GM21367 (cell line): ENCODE results near the gene FOSL2.
A peak's percentile ranks its signal among the peaks of the same experiment; 100 is the strongest.

ENCODE experiments used
- ATAC-seq: cut with Tn5 transposase; IDR thresholded peaks from one replicate; pipeline ENCODE4 v1.9.1; 2021; ENCODE audit not compliant: unreplicated experiment

The FOSL2 gene

GRCh38 chr2:28392297-28393113, at the start of gene FOSL2:
TSS of gene FOSL2 (plus strand) at chr2:28392858. CDS start at chr2:28393721, 863 bp downstream.
- ATAC-seq = peak; percentile 69

GRCh38 chr2:28343184-28343942, 49.3 kb upstream of the FOSL2 start:
- ATAC-seq = no peak

DNA sequence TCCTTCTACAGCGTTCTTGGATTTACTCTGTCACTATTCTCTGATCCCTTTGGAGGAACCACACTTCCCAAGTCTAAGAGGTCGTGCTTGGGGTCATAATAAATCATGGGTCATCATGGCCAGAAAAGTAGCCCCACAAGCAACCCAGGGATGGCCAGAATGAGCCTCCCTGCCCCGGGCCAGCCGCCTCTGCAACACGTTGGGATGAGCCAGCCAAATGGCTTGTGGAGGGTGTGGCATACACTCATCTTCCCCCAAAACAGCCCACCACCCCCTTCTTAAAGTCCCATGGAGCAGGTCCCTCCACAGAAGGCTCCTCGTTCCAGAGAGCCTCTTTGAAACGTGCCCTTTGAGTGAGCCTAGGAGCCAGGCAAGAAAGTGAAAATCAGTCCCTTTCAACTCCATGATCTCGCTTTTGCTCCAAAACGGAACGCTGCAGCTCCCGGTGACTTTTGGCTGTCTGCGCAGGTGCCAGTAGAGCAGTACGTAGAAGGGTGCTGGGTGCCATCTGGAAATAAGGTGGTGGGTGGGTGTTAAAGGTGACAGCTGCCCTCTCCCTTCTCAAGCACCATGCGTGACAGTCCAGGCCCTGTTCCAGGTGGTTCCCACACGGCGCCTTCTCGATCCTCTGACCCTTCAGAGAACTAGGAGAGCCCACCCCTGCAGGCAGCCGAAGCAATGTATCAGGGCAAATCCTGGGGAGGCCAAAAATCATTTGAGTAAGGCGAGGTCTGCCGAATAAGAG, 48.5 kb upstream of the FOSL2 start:
- no peak for ATAC-seq

DNA sequence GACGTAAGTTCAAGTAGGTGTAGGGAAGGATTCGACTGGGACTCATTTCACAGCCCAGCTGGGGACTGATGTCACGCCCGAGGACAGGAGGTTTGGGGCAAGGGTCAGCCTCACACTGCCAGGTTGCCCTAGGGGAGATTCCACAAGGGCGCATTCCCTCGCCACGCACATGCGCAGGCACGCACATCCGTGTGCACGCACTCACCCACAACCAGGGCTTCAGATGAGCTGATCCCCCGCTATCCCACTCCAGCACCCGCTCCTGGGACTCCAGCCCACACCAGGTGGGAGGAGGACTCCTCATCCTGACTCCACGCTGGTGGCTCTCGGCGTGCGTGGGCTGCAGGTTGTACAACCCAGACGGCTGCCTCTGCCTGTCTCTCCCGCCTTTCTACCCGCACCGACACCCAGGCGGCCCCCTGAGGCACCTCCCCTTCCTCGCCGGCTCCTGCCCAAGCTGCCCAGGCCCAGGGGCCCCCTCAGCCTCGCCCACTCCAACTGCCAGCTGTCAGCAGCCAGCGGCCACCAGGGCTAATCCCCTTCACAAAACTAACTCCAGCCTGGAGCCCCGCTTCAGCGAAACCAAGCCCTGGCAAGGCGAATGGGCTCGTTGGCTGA, 47.8 kb upstream of the FOSL2 start:
- no peak for ATAC-seq

DNA sequence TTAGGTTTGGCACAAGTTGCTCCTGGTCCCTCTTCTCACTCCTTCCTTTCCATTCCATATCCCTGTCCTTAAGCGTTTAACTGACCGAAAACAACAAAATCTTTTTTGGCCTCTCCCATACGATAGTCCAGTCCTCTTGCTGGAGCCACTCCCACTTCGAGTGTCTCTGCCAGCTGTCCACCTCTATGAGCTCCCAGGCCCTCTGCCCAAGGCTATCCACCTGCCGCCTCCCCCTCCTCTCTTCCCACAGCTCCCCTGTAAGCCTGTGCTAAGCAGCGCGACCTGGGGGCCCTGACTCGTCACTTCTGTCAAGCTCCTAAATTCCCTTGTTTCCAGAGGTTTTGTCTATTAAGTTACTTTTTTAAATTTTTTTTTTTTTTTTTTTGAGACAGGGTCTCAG, 47.0 kb upstream of the FOSL2 start:
- no peak for ATAC-seq

GRCh38 chr2:28346587-28346986, 46.1 kb upstream of the FOSL2 start:
- no peak for ATAC-seq

GRCh38 chr2:28347193-28347592, 45.5 kb upstream of the FOSL2 start:
- no peak for ATAC-seq

- no peak for ATAC-seq
These were observed 45.1 kb upstream of the FOSL2 start for GRCh38 chr2:28347596-28347995.

GRCh38 chr2:28348149-28348567, 44.5 kb upstream of the FOSL2 start:
- no peak for ATAC-seq

GRCh38 chr2:28348921-28349320, 43.7 kb upstream of the FOSL2 start:
- no peak for ATAC-seq

DNA sequence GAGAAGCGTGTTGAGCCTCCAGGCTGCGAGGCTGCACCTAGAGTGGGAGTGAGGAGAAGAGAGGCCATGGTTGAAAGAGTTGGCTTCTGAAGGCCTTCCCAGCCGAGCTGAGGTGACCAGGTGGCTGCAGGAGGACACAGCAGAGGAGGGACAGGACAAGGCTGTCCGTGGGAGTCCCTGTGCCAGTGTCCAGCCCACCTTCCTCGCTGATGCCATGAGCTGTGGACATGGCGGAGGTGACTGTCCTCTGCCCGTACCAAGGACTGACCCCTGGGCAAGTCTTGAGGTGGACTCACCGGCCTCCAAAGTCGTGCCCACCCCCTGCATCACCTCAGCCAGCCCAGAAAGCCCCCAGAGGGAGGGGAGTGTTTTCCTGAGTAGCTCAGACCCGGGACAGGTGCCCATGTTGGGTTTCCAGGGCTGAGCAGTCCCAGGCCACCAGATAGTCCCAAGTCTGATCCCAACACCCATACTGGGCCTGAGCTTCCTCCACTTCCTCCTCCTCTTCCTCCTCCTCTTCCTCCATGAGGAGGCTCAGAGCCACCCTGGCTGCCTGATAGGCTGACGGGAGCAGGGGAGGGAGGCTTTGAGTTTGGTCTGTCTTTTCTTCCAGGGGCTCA, 43.0 kb upstream of the FOSL2 start:
- ATAC-seq = no peak

- ATAC-seq = no peak
These were observed 42.5 kb upstream of the FOSL2 start for GRCh38 chr2:28350196-28350595.

GRCh38 chr2:28350791-28351285, 41.8 kb upstream of the FOSL2 start:
- no peak for ATAC-seq

GRCh38 chr2:28351621-28352020, 41.0 kb upstream of the FOSL2 start:
- ATAC-seq = no peak

DNA sequence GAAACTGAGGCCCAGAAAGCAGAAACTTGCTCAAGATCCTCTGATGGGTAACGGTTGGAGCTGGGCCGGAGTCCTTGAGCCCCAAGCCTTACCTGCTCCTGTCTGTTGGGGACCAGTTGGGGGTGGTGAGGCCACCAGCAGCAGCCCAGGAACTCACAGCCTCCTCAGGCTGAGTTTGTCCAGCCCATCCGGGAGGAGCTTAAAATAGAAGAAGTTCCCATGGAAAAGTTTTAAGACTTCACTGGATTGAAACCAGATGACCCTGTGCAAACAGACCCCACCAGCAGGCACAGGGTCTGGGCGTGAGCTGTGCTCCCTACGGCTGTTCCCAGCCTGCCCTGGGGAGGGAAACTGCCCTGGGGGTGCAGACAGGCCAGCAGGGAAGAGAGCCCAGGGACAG, 40.6 kb upstream of the FOSL2 start:
- ATAC-seq = no peak

DNA sequence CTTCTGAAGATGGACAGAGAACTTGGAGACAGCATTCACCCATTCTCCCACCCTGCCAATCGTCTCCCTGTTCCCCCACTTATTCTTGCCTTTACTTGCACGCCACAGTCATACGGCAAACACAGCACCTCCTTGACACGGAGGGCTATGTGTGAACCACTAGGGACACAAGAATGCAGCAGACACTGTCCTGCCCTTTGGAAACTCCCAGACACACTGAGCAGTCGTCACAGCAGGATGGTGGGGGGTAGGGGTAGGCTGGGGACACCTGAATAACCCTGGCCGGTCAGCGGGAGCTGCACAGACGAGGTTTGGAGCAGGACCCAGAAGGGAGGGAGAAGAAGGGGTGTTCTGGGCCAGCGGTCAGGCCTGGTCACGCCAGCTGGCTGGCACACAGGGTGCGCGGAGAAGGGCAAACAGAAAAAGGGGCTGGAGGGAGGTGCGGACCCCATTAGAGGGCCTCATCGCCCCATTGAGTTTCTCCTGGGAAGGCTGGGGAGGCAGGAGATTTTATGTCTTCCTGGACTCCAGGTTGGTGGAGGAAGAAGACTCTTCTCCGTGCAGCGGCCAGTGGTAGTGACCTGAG, 40.0 kb upstream of the FOSL2 start:
- no peak for ATAC-seq

GRCh38 chr2:28354920-28355520, 37.6 kb upstream of the FOSL2 start:
- no peak for ATAC-seq

DNA sequence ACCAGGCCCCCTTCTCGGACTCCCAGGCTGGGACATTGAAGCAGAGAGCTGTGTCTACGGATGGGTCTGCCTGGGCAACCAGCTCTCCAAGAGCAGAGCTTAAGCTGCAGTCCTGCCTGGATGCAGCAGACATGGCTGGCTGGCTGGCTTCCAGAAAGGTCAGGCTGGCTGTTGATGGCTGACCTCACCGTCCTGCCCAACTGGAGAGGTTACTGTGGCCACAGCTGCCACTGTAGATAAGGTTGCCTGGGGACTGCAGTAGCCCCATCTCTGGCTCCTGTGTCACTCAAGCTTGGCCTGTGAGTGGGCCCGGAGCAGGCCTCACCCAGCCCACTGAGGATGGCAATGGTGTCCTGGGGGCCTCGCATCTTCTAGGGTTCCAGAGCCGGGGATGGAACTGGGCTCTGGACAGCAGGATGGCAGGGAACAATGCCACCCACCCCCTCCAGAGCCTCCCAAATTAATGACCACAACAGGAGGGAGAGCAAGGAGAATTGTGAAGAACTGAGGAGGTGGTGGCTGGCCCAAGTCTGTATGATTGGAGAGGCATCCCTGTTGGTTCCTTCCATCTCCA, 37.0 kb upstream of the FOSL2 start:
- no peak for ATAC-seq
